ENCODE data around the gene FYB1. TPM values are rescaled to one million over a fixed set of nuclear protein-coding genes. Genes with fewer than 3 reads are reported as not detected.

The FYB1 gene
- total and polyA plus RNA-seq, 2 of the 8 experiments (the other 6 are each of a cell fraction or from before 2014, with no cell fraction given), result not detected

GRCh38 chr5:39100851-39101396 is 118.4 kb downstream of the FYB1 start:
- Histone ChIP-seq H3K4me3 (ENCODE audit: extremely low read depth in 1 of 4, insufficient read depth in 2 of 4, low read depth in 3 of 4, low read length in 4 of 4) (no peak overlapping the region), H2BK15ac (ENCODE audit: low read length) (no peak overlapping the region), H3K27me3 (replicated peaks in 1 of 4; ENCODE audit: control insufficient read depth in 3 of 4, extremely low read depth in 1 of 4, insufficient read depth in 3 of 4, low read length in 3 of 4) (no peaks in the 10 kb centered on the region), H2AK5ac (ENCODE audit: low read depth, low read length) (no peak overlapping the region), H3K23me2 (ENCODE audit: low read depth, low read length) (no peaks in the 10 kb centered on the region), H3K79me1 (ENCODE audit: low read depth, low read length) (no peaks in the 10 kb centered on the region), H2BK120ac (replicated peaks; ENCODE audit: low read depth, low read length) (no peak overlapping the region), H2BK5ac (ENCODE audit: low read depth, low read length) (no peak overlapping the region), H3K36me3 (ENCODE audit: control insufficient read depth in 2 of 4, insufficient read depth in 4 of 4, low read length in 3 of 4) (no peaks in the 10 kb centered on the region), H3K23ac (ENCODE audit: insufficient read length) (no peak overlapping the region), H3K4me2 (ENCODE audit: insufficient read depth in 1 of 2, low read depth in 2 of 2, low read length in 2 of 2) (no peak overlapping the region), H2BK12ac (ENCODE audit: low read depth, low read length) (no peak overlapping the region), H4K5ac (ENCODE audit: insufficient read length, low read depth, low read length) (no peak overlapping the region), H3K79me2 (ENCODE audit: control insufficient read depth in 1 of 2, insufficient read depth in 2 of 2, low read length in 2 of 2) (no peaks in the 10 kb centered on the region), H4K91ac (replicated peaks; ENCODE audit: insufficient read length, low read length) (no peak overlapping the region), H2AFZ (ENCODE audit: low read length) (no peak overlapping the region; the same call in 1 of the 2 replicates), H3K9me3 (ENCODE audit: insufficient read depth in 2 of 2, low read depth in 1 of 2, low read length in 1 of 2) (no peaks in the 10 kb centered on the region), H3K14ac (ENCODE audit: insufficient read length) (no peak overlapping the region), H3K4ac (replicated peaks; ENCODE audit: insufficient read length, low read depth, low read length) (no peak overlapping the region), H3K18ac (ENCODE audit: extremely low read depth, low read length) (no peak overlapping the region), H3K56ac (replicated peaks; ENCODE audit: insufficient read length, low read depth, low read length) (no peak overlapping the region), H4K20me1 (replicated peaks in 1 of 2; ENCODE audit: control insufficient read depth in 1 of 2, insufficient read depth in 2 of 2, low read length in 2 of 2) (no peaks in the 10 kb centered on the region), H3K9ac (replicated peaks in 1 of 4; ENCODE audit: extremely low read depth in 1 of 4, low read depth in 3 of 4, low read length in 3 of 4) (no peak overlapping the region), H4K8ac (ENCODE audit: extremely low read depth, insufficient read depth, low read length) (no peak overlapping the region), H3K4me1 (replicated peaks in 1 of 4; ENCODE audit: control insufficient read depth in 3 of 4, insufficient read depth in 4 of 4, low read length in 3 of 4) (no peaks in the 10 kb centered on the region), H2BK20ac (ENCODE audit: low read length) (no peak overlapping the region), H3K27ac (ENCODE audit: low read depth, low read length) (no peak overlapping the region)
- DNase-seq (ENCODE audit: low read depth in 1 of 2, low spot score in 2 of 2) (no peak), FAIRE-seq (no peak)
- 93% methylated on average over 7 of the region's 7 CpGs; no CpG with 5 or more reads in 1 of the 2 experiments for WGBS, 2 experiments (ENCODE audit: extremely low coverage in 1 of 2, insufficient coverage in 1 of 2, insufficient read length in 1 of 2, insufficient replicate concordance in 2 of 2, low coverage in 1 of 2, low lambda C conversion rate in 2 of 2, missing lambda C conversion rate in 1 of 2)
- CTCF ChIA-PET (ENCODE audit: partially characterized antibody), result interaction anchor here (1.2 to 1.3 kb wide), 2 partner anchors 20 to 95 kb away, joined by 3 to 6 read pairs; no protein-coding TSS in a partner anchor
- POLR2A ChIA-PET (ENCODE audit: partially characterized antibody), result no interaction called here
- TF ChIP-seq SRF (IDR thresholded peaks at IDR 0.05; ENCODE audit: low read depth, low read length) (no peak), EGR1 (IDR thresholded peaks at IDR 0.05; ENCODE audit: borderline replicate concordance, low read depth, low read length) (no peak), CBX5 (IDR thresholded peaks at IDR 0.05; ENCODE audit: low read depth, low read length) (no peak), USF2 (IDR thresholded peaks at IDR 0.05; ENCODE audit: low read length) (no peak), TEAD4 (IDR thresholded peaks at IDR 0.05; ENCODE audit: low read depth, low read length) (no peak), JUN (IDR thresholded peaks at IDR 0.05; ENCODE audit: low read depth, low read length) (no peak), SAP30 (IDR thresholded peaks at IDR 0.05; ENCODE audit: insufficient read depth, insufficient replicate concordance, low read length) (no peak), NRF1 (IDR thresholded peaks at IDR 0.05; ENCODE audit: low read depth, low read length) (no peak), POLR2A (IDR thresholded peaks at IDR 0.05; ENCODE audit: control extremely low read depth in 1 of 2, low read depth in 2 of 2, low read length in 2 of 2) (no peak), RAD21 (IDR thresholded peaks at IDR 0.05 in 1 of 2, conservative IDR thresholded peaks at IDR 0.05 in 1 of 2; ENCODE audit: low read depth in 2 of 2, low read length in 2 of 2) (no peak), RFX5 (IDR thresholded peaks at IDR 0.05; ENCODE audit: borderline replicate concordance, low read depth, low read length) (no peak), PHF8 (conservative IDR thresholded peaks at IDR 0.05; ENCODE audit: low read depth, low read length) (no peak), SIN3A (conservative IDR thresholded peaks at IDR 0.05 in 1 of 2, IDR thresholded peaks at IDR 0.05 in 1 of 2; ENCODE audit: low read depth in 1 of 2, low read length in 2 of 2) (no peak)

All from H1 (cell line).